Measurements from ENCODE around the gene TTN. TPM values are rescaled to one million over a fixed set of nuclear protein-coding genes. Genes with fewer than 3 reads are reported as not detected.
"Not testable (repeated sequence)": the region's sequence is repeated elsewhere in the genome, so short reads cannot be mapped to it uniquely, and the experiment has no call there.

Gene TTN
- total and polyA plus RNA-seq, 7 experiments from 2014 or later: 3.1 to 45.5 (median 36.9) TPM

DNA sequence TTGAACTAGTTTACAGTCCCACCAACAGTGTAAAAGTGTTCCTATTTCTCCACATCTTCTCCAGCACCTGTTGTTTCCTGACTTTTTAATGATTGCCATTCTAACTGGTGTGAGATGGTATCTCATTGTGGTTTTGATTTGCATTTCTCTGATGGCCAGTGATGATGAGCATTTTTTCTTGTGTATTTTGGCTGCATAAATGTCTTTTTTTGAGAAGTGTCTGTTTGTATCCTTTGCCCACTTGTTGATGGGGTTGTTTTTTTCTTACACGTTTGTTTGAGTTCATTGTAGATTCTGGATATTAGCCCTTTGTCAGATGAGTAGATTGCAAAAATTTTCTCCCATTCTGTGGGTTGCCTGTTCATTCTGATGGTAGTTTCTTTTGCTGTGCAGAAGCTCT lies 281.8 kb downstream of the TTN start:
- peaks cover 0 to 11% (median 0%) of the 10 kb centered on the region in 3 experiments for H3K36me3 ChIP-seq (ENCODE audit: control insufficient read depth in 2 of 3, insufficient read depth in 3 of 3, low read length in 3 of 3)
- not testable (repeated sequence) for DNase-seq; H3K27me3 Mint-ChIP-seq; H3K4me3 ChIP-seq (ENCODE audit: low read length); H3K9me3 Mint-ChIP-seq; ATAC-seq; H3K4me1 ChIP-seq (ENCODE audit: control insufficient read depth in 2 of 2, insufficient read depth in 2 of 2, low read length in 2 of 2); H3K9me3 ChIP-seq (ENCODE audit: control insufficient read depth in 2 of 3, low read length in 3 of 3); H3K27ac ChIP-seq (ENCODE audit: low read depth, low read length); H3K27me3 ChIP-seq (ENCODE audit: control insufficient read depth in 2 of 2, insufficient read depth in 2 of 2, low read length in 2 of 2)
- Mint-ChIP-seq H3K4me1 (peaks cover 19 to 72% (median 32%) of the 10 kb centered on the region in 7 donors), H3K27ac (peak overlapping the region in 2 of 9 donors; percentile 10 to 35), H3K4me3 (peak overlapping the region in 8 of 10 donors; percentile 0 to 70 (median 19)), H3K36me3 (peaks cover 4 to 47% (median 34%) of the 10 kb centered on the region in 5 donors)
- intact Hi-C loops (cut with micrococcal nuclease): loop anchor here in 1 of 2 donors (10.0 kb wide), 2 partner anchors 331 to 509 kb away; partner anchors contain the start of gene OSBPL6
- POLR2A ChIA-PET: interaction anchor here (0.6 kb wide), 1 partner anchor 1370 kb away, joined by 3 read pairs; no protein-coding TSS in a partner anchor
- CTCF ChIA-PET: interaction anchor here (1.4 kb wide), 1 partner anchor 29 kb away, joined by 4 read pairs; no protein-coding TSS in a partner anchor

DNA sequence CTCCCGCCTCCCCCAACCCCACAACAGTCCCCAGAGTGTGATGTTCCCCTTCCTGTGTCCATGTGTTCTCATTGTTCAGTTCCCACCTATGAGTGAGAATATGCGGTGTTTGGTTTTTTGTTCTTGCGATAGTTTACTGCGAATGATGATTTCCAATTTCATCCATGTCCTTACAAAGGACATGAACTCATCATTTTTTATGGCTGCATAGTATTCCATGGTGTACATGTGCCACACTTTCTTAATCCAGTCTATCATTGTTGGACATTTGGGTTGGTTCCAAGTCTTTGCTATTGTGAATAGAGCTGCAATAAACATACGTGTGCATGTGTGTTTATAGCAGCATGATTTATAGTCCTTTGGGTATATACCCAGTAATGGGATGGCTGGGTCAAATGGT lies 282.2 kb downstream of the TTN start:
- CTCF ChIA-PET: interaction anchor here (1.4 kb wide), 1 partner anchor 28 kb away, joined by 4 read pairs; no protein-coding TSS in a partner anchor
- H3K9me3 ChIP-seq (ENCODE audit: control insufficient read depth in 2 of 3, low read length in 3 of 3); H3K4me1 ChIP-seq (ENCODE audit: control insufficient read depth in 2 of 2, insufficient read depth in 2 of 2, low read length in 2 of 2); H3K27ac Mint-ChIP-seq; H3K9me3 Mint-ChIP-seq; H3K27me3 Mint-ChIP-seq; H3K4me3 ChIP-seq (ENCODE audit: low read length); H3K27ac ChIP-seq (ENCODE audit: low read depth, low read length); DNase-seq; H3K27me3 ChIP-seq (ENCODE audit: control insufficient read depth in 2 of 2, insufficient read depth in 2 of 2, low read length in 2 of 2); ATAC-seq: not testable (repeated sequence)
- POLR2A ChIA-PET: interaction anchor here (3.1 kb wide), 1 partner anchor 45 kb away, joined by 10 read pairs; the partner anchor contains the start of gene PLEKHA3
- Mint-ChIP-seq H3K36me3 (peaks cover 4 to 44% (median 32%) of the 10 kb centered on the region in 5 donors), H3K4me3 (peak overlapping the region in 1 of 10 donors; percentile 57), H3K4me1 (peaks cover 19 to 70% (median 30%) of the 10 kb centered on the region in 7 donors)
- intact Hi-C loops (cut with micrococcal nuclease): loop anchor here in 1 of 2 donors (10.0 kb wide), 2 partner anchors 330 to 510 kb away; partner anchors contain the start of gene OSBPL6
- H3K36me3 ChIP-seq (ENCODE audit: control insufficient read depth in 2 of 3, insufficient read depth in 3 of 3, low read length in 3 of 3): peaks cover 0 to 11% (median 0%) of the 10 kb centered on the region in 3 experiments

- Histone ChIP-seq H3K9me3 (ENCODE audit: control insufficient read depth in 2 of 3, low read length in 3 of 3) (no peaks in the 10 kb centered on the region), H3K36me3 (ENCODE audit: control insufficient read depth in 2 of 3, insufficient read depth in 3 of 3, low read length in 3 of 3) (peaks cover 0 to 9% (median 0%) of the 10 kb centered on the region in 3 experiments), H3K4me1 (ENCODE audit: control insufficient read depth in 2 of 2, insufficient read depth in 2 of 2, low read length in 2 of 2) (peaks cover 7 to 10% of the 10 kb centered on the region in 2 donors), H3K27me3 (ENCODE audit: control insufficient read depth in 2 of 2, insufficient read depth in 2 of 2, low read length in 2 of 2) (no peaks in the 10 kb centered on the region), H3K27ac (ENCODE audit: low read depth, low read length) (peak overlapping the region; percentile 75), H3K4me3 (ENCODE audit: low read length) (peak overlapping the region; percentile 93)
- peaks cover 14 to 60% (median 24%) of the 10 kb centered on the region in 7 donors for H3K4me1 Mint-ChIP-seq
- H3K4me3 Mint-ChIP-seq: peak overlapping the region; percentile 84 to 96 (median 94)
- H3K9me3 Mint-ChIP-seq: peaks cover 0 to 9% (median 0%) of the 10 kb centered on the region in 11 donors
- CTCF ChIA-PET: interaction anchor here (1.1 kb wide), 1 partner anchor 42 kb away, joined by 3 read pairs; no protein-coding TSS in a partner anchor
- ATAC-seq: no peak
- H3K27ac Mint-ChIP-seq: peak overlapping the region; percentile 80 to 96 (median 91)
- H3K36me3 Mint-ChIP-seq: peaks cover 4 to 38% (median 31%) of the 10 kb centered on the region in 5 donors
- H3K27me3 Mint-ChIP-seq: no peaks in the 10 kb centered on the region
- POLR2A ChIA-PET: interaction anchor here (0.9 to 3.1 kb wide), 6 partner anchors 31 to 110 kb away, joined by 3 to 10 read pairs (median 3); partner anchors contain the start of genes PJVK, PLEKHA3 and PRKRA
- intact Hi-C loops (cut with micrococcal nuclease): loop anchor here (1.0 to 10.0 kb wide), 12 partner anchors 44 to 1484 kb away; partner anchors contain the start of genes PJVK (in 2 of the 2), PRKRA (in 2 of the 2), CWC22 (in 1 of the 2) and FKBP7 (in 1 of the 2)
- DNase-seq: peak in 1 of 9 donors; percentile 5
Measured at GRCh38 chr2:178523596-178524134, 283.6 kb downstream of the TTN start.

DNA sequence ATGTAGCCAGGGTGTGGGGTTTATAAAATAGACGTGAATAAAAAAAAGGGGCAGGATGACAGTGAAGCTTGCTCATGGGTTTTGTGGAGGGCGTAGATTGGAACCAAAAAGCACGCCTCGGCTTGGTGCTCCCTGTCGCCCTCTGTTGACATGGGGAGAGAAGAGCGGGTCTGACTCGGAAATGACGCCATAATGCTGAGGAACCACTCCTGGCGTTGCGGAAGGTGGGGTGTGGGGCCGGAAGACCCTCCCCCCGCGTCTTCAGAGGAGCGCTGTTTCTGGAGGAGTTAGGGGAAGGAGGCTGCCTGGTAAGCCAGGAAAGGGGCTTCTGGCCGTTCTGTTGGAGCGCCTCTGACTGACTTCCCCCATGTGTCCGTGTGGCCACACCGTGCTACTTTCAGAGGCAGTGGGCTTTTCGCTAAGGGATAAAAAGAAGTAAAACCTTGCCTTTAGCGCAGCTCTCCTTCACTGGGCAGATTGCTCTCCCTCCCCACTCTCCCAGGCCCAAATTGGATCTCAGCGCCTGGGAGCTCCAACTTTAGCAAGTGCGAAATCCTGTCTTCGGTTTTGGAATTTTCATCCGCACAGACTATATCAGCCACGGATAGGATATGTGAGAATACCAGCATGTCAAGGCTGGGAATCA lies 284.1 kb downstream of the TTN start:
- Histone ChIP-seq H3K36me3 (ENCODE audit: control insufficient read depth in 2 of 3, insufficient read depth in 3 of 3, low read length in 3 of 3) (peaks cover 0 to 8% (median 0%) of the 10 kb centered on the region in 3 experiments), H3K27me3 (ENCODE audit: control insufficient read depth in 2 of 2, insufficient read depth in 2 of 2, low read length in 2 of 2) (no peaks in the 10 kb centered on the region), H3K4me1 (ENCODE audit: control insufficient read depth in 2 of 2, insufficient read depth in 2 of 2, low read length in 2 of 2) (peaks cover 7 to 10% of the 10 kb centered on the region in 2 donors), H3K27ac (ENCODE audit: low read depth, low read length) (peak overlapping the region; percentile 75), H3K4me3 (ENCODE audit: low read length) (peak overlapping the region; percentile 93), H3K9me3 (ENCODE audit: control insufficient read depth in 2 of 3, low read length in 3 of 3) (no peaks in the 10 kb centered on the region)
- DNase-seq (peak; percentile 65 to 85 (median 80)), ATAC-seq (peak; percentile 100)
- H3K27me3 Mint-ChIP-seq: no peaks in the 10 kb centered on the region
- peaks cover 2 to 35% (median 25%) of the 10 kb centered on the region in 5 donors for H3K36me3 Mint-ChIP-seq
- CTCF ChIA-PET: interaction anchor here (1.1 kb wide), 1 partner anchor 731 kb away, joined by 3 read pairs; no protein-coding TSS in a partner anchor
- peaks cover 0 to 9% (median 0%) of the 10 kb centered on the region in 11 donors for H3K9me3 Mint-ChIP-seq
- H3K4me1 Mint-ChIP-seq: peaks cover 14 to 58% (median 22%) of the 10 kb centered on the region in 7 donors
- POLR2A ChIA-PET: interaction anchor here (0.6 to 3.1 kb wide), 8 partner anchors 31 to 650 kb away, joined by 3 to 10 read pairs (median 3); partner anchors contain the start of genes PJVK, PLEKHA3 and PRKRA
- intact Hi-C loops (cut with micrococcal nuclease): loop anchor here (1.0 to 10.0 kb wide), 12 partner anchors 44 to 1484 kb away; partner anchors contain the start of genes PJVK (in 2 of the 2), PRKRA (in 2 of the 2), CWC22 (in 1 of the 2) and FKBP7 (in 1 of the 2)
- peak overlapping the region; percentile 80 to 96 (median 91) for H3K27ac Mint-ChIP-seq
- H3K4me3 Mint-ChIP-seq: peak overlapping the region; percentile 84 to 96 (median 94)

DNA sequence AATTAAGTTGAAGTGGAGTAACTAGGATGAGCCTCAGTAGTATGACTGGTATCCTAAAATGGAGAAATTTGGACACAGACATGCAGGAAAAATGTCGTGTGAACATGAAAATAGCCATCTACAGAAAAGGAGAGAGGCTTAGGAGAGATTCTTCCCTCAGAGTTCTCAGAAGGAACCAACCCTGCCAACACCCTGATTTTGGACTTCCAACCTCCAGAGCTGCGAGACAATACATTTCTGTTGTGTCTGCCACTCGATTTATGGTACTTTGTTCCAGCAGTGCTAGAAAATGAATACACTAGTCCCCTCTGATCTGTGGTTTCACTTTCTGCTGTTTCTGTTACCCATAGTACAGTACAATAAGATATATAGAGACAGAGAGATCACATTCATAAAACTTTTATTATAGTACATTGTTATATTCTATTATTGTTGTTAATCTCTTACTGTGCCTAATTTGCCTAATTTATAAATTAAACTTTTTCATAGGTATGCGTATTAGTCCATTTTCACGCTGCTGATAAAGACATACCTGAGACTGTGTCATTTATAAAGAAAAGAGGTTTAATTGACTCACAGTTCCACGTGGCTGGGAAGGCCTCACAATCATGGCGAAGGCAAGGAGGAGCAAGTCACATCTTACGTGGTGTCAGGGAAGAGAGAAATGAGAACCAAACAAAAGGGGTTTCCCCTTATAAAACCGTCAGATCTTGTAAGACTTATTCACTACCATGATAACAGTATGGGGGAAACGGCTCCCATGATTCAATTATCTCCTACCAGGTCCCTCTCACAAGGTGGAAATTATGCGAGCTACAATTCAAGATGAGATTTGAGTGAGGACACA lies 285.7 kb downstream of the TTN start:
- Histone ChIP-seq H3K27ac (ENCODE audit: low read depth, low read length) (no peak overlapping the region), H3K4me3 (ENCODE audit: low read length) (no peak overlapping the region), H3K9me3 (ENCODE audit: control insufficient read depth in 2 of 3, low read length in 3 of 3) (no peaks in the 10 kb centered on the region), H3K27me3 (ENCODE audit: control insufficient read depth in 2 of 2, insufficient read depth in 2 of 2, low read length in 2 of 2) (no peaks in the 10 kb centered on the region), H3K36me3 (ENCODE audit: control insufficient read depth in 2 of 3, insufficient read depth in 3 of 3, low read length in 3 of 3) (peaks cover 0 to 11% (median 0%) of the 10 kb centered on the region in 3 experiments), H3K4me1 (ENCODE audit: control insufficient read depth in 2 of 2, insufficient read depth in 2 of 2, low read length in 2 of 2) (peaks cover 7 to 10% of the 10 kb centered on the region in 2 donors)
- intact Hi-C loops (cut with micrococcal nuclease): loop anchor here (2.0 to 10.0 kb wide), 6 partner anchors 124 to 969 kb away; partner anchors contain the start of genes OSBPL6 (in 1 of the 2) and RBM45 (in 1 of the 2)
- H3K4me1 Mint-ChIP-seq: peaks cover 14 to 47% (median 22%) of the 10 kb centered on the region in 7 donors
- H3K9me3 Mint-ChIP-seq: peaks cover 0 to 9% (median 0%) of the 10 kb centered on the region in 11 donors
- no peaks in the 10 kb centered on the region for H3K27me3 Mint-ChIP-seq
- POLR2A ChIA-PET: interaction anchor here (3.1 kb wide), 1 partner anchor 41 kb away, joined by 10 read pairs; the partner anchor contains the start of gene PLEKHA3
- peak overlapping the region in 6 of 10 donors; percentile 11 to 58 (median 31) for H3K4me3 Mint-ChIP-seq
- CTCF ChIA-PET: no interaction called here
- no peak for DNase-seq
- ATAC-seq: no peak
- H3K36me3 Mint-ChIP-seq: peaks cover 0 to 30% (median 12%) of the 10 kb centered on the region in 5 donors
- peak overlapping the region in 6 of 9 donors; percentile 5 to 63 (median 34) for H3K27ac Mint-ChIP-seq

Data from naive thymus-derived CD4-positive, alpha-beta T cell (primary cell).